ENCODE results near the gene MLH3. TPM values are rescaled to one million over a fixed set of nuclear protein-coding genes. Genes with fewer than 3 reads are reported as not detected.

Gene MLH3
- total and polyA plus RNA-seq, 2 donors (not counting 3 experiments of a cell fraction or from before 2014, with no cell fraction given) = 4.8 to 16.5 TPM

GRCh38 chr14:75069811-75070145 is 18.5 kb upstream of the MLH3 start:
- H3K9me3 ChIP-seq (replicated peaks; ENCODE audit: control insufficient read depth, insufficient read depth, low read length) = no peaks in the 10 kb centered on the region
- DNase-seq (ENCODE audit: low read depth, low spot score) = no peak
- no peaks in the 10 kb centered on the region for H3K9me1 ChIP-seq (replicated peaks; ENCODE audit: control insufficient read depth, extremely low read depth, insufficient read depth, low read length)
- peak overlapping the region in 1 of 3 experiments; percentile 11 for H3K4me3 ChIP-seq (replicated peaks in 1 of 3; ENCODE audit: insufficient read depth in 1 of 3, low read depth in 1 of 3, low read length in 3 of 3)
- no peaks in the 10 kb centered on the region for H4K20me1 ChIP-seq (replicated peaks; ENCODE audit: control insufficient read depth, extremely low read depth, insufficient read depth, low read length)
- no peaks in the 10 kb centered on the region for H3K36me3 ChIP-seq (ENCODE audit: control insufficient read depth in 2 of 2, extremely low read depth in 1 of 2, insufficient read depth in 2 of 2, low read length in 2 of 2)
- ChIA-PET CTCF (interaction anchor here (0.6 to 2.8 kb wide), 8 partner anchors 19 to 198 kb away, joined by 3 to 15 read pairs (median 4); no protein-coding TSS in a partner anchor), POLR2A (interaction anchor here (0.6 kb wide), 1 partner anchor 114 kb away, joined by 3 read pairs; the partner anchor contains the start of gene PGF)
- H3K79me2 ChIP-seq (ENCODE audit: control insufficient read depth, insufficient read depth, low read length) = no peaks in the 10 kb centered on the region
- H3K27me3 ChIP-seq (ENCODE audit: control insufficient read depth in 2 of 2, insufficient read depth in 2 of 2, low read length in 2 of 2) = no peaks in the 10 kb centered on the region
- peak overlapping the region; percentile 86 for H3K27ac ChIP-seq (ENCODE audit: insufficient read depth, low read depth, low read length)
- peak overlapping the region; percentile 55 for H2AFZ ChIP-seq (ENCODE audit: low read depth, low read length)
- BruUV-seq (replicated peaks) = no TSS peak
- intact Hi-C loops (cut with micrococcal nuclease) (loop anchor here (1.0 to 5.0 kb wide), 4 partner anchors 10 to 123 kb away; partner anchors contain the start of genes EIF2B2 and PGF), dilution Hi-C loops (cut with MboI; ENCODE audit: extremely low pct_ligation_motif_present, low sequenced_read_pairs) (no loop called here)
- no peak for FAIRE-seq
- H3K4me1 ChIP-seq (ENCODE audit: control insufficient read depth, extremely low read depth, insufficient read depth, low read length) = peaks cover 13% of the 10 kb centered on the region
- TF ChIP-seq GATA2 (IDR thresholded peaks at IDR 0.05; ENCODE audit: insufficient read depth, insufficient read length, low read depth, low read length) (no peak), POLR2A (IDR thresholded peaks at IDR 0.05; ENCODE audit: low read depth, low read length) (no peak), JUN (IDR thresholded peaks at IDR 0.05; ENCODE audit: borderline replicate concordance, insufficient read depth, insufficient read length, low read depth) (no peak), POLR2AphosphoS5 (IDR thresholded peaks at IDR 0.05; ENCODE audit: insufficient read depth, low read depth, low read length) (no peak), MYC (IDR thresholded peaks at IDR 0.05; ENCODE audit: low read depth, low read length) (no peak), FOS (IDR thresholded peaks at IDR 0.05; ENCODE audit: borderline replicate concordance, insufficient read depth, low read length) (no peak), EZH2 (IDR thresholded peaks at IDR 0.05; ENCODE audit: borderline replicate concordance, low read depth, low read length, severe bottlenecking) (no peak), MAX (IDR thresholded peaks at IDR 0.05; ENCODE audit: insufficient read depth, insufficient read length) (no peak)
- TF ChIP-seq, protein P1, sequence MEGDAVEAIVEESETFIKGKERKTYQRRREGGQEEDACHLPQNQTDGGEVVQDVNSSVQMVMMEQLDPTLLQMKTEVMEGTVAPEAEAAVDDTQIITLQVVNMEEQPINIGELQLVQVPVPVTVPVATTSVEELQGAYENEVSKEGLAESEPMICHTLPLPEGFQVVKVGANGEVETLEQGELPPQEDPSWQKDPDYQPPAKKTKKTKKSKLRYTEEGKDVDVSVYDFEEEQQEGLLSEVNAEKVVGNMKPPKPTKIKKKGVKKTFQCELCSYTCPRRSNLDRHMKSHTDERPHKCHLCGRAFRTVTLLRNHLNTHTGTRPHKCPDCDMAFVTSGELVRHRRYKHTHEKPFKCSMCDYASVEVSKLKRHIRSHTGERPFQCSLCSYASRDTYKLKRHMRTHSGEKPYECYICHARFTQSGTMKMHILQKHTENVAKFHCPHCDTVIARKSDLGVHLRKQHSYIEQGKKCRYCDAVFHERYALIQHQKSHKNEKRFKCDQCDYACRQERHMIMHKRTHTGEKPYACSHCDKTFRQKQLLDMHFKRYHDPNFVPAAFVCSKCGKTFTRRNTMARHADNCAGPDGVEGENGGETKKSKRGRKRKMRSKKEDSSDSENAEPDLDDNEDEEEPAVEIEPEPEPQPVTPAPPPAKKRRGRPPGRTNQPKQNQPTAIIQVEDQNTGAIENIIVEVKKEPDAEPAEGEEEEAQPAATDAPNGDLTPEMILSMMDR (IDR thresholded peaks at IDR 0.05; ENCODE audit: extremely low read depth in 1 of 2, insufficient read depth in 1 of 2, low read depth in 1 of 2, low read length in 2 of 2) = no peak
- H3K9ac ChIP-seq (replicated peaks; ENCODE audit: extremely low read depth, insufficient read depth, low read length) = peak overlapping the region; percentile 72
- peak overlapping the region; percentile 95 for H3K4me2 ChIP-seq (ENCODE audit: insufficient read depth, low read length)

Measured in endothelial cell of umbilical vein (primary cell).